GM18498 (cell line): ENCODE results near the gene TSR3.

Source experiments
- ATAC-seq: cut with Tn5 transposase; IDR thresholded peaks from one replicate; pipeline ENCODE4 v1.9.1; 2021; ENCODE audit warnings: mild to moderate bottlenecking, moderate library complexity; ENCODE audit not compliant: unreplicated experiment

Gene TSR3

GRCh38 chr16:1311212-1311737, 40.4 kb downstream of the TSR3 start:
- no peak for ATAC-seq

- no peak for ATAC-seq
Measured at GRCh38 chr16:1310832-1311200, 40.9 kb downstream of the TSR3 start.

GRCh38 chr16:1309888-1310831, 41.5 kb downstream of the TSR3 start:
- peak; percentile 15 for ATAC-seq

GRCh38 chr16:1308977-1309885, 42.4 kb downstream of the TSR3 start, which contains the start of gene UBE2I:
Gene UBE2I, plus strand, starts transcription at chr16:1309636. Its CDS starts 4,395 bp downstream, at chr16:1314031.
- ATAC-seq = peak; percentile 60

GRCh38 chr16:1308036-1308976, 43.4 kb downstream of the TSR3 start:
- peak; percentile 20 for ATAC-seq

GRCh38 chr16:1306334-1306733, 45.3 kb downstream of the TSR3 start:
- no peak for ATAC-seq

- ATAC-seq = no peak
Measured at GRCh38 chr16:1305823-1306222, 45.9 kb downstream of the TSR3 start.

GRCh38 chr16:1301562-1301961, 50.1 kb downstream of the TSR3 start:
- ATAC-seq = no peak

GRCh38 chr16:1300664-1301476, 50.8 kb downstream of the TSR3 start:
- no peak for ATAC-seq

- ATAC-seq = no peak
Measured at GRCh38 chr16:1299868-1300203, 51.8 kb downstream of the TSR3 start.
